ENCODE measurements around the gene DNAH3.

DNA sequence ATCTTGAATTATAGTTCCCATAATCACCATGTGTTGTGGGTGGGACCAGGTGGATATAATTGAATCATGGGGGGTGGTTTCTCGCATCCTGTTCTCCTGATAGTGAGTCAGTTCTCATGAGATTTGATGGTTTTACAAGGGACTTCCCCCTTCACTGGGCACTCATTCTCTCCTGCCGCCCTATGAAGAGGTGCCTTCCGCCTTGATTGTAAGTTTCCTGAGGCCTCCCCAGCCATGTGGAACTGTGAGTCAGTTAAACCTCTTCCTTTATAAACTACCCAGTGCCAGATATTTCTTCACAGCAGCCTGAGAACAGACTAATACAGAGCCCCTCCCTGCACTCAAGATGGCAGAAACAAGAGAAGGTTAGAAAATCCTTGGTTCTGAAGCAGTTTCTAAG is 34.2 kb upstream of the DNAH3 start:
- TF ChIP-seq EP300 (IDR thresholded peaks at IDR 0.05) (no peak), POLR2AphosphoS5 (IDR thresholded peaks at IDR 0.05) (no peak)
- TF ChIP-seq, protein P1, sequence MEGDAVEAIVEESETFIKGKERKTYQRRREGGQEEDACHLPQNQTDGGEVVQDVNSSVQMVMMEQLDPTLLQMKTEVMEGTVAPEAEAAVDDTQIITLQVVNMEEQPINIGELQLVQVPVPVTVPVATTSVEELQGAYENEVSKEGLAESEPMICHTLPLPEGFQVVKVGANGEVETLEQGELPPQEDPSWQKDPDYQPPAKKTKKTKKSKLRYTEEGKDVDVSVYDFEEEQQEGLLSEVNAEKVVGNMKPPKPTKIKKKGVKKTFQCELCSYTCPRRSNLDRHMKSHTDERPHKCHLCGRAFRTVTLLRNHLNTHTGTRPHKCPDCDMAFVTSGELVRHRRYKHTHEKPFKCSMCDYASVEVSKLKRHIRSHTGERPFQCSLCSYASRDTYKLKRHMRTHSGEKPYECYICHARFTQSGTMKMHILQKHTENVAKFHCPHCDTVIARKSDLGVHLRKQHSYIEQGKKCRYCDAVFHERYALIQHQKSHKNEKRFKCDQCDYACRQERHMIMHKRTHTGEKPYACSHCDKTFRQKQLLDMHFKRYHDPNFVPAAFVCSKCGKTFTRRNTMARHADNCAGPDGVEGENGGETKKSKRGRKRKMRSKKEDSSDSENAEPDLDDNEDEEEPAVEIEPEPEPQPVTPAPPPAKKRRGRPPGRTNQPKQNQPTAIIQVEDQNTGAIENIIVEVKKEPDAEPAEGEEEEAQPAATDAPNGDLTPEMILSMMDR (IDR thresholded peaks at IDR 0.05) = no peak
